NCI-H1048 (cell line): ENCODE data around the gene KIF18A.
"Not testable (repeated sequence)": the region's sequence is repeated elsewhere in the genome, so short reads cannot be mapped to it uniquely, and the experiment has no call there.

Source experiments
- DNase-seq: peaks from one replicate; lab custom pipeline; 2025; lab: John Stamatoyannopoulos, UW

Gene KIF18A

GRCh38 chr11:28107750-28108618, at the start of gene KIF18A, which contains the start of gene METTL15:
KIF18A (minus strand) TSS chr11:28108156; CDS start chr11:28097947, 10,209 bp downstream.
METTL15 (plus strand) TSS chr11:28108388; CDS start chr11:28113335, 4,947 bp downstream.
- DNase-seq: peak; percentile 90

- no peak for DNase-seq
Measured at GRCh38 chr11:28153586-28153985, 45.6 kb upstream of the KIF18A start.

- no peak for DNase-seq
Measured at GRCh38 chr11:28152743-28153142, 44.8 kb upstream of the KIF18A start.

GRCh38 chr11:28146123-28146751, 38.3 kb upstream of the KIF18A start:
- DNase-seq: no peak

GRCh38 chr11:28144808-28145207, 36.9 kb upstream of the KIF18A start:
- no peak for DNase-seq

- DNase-seq: no peak
Measured at GRCh38 chr11:28142724-28143123, 34.8 kb upstream of the KIF18A start.

GRCh38 chr11:28140689-28141455, 32.9 kb upstream of the KIF18A start:
- no peak for DNase-seq

GRCh38 chr11:28139841-28140415, 32.0 kb upstream of the KIF18A start:
- DNase-seq: no peak

GRCh38 chr11:28137832-28138231, 29.9 kb upstream of the KIF18A start:
- no peak for DNase-seq

- DNase-seq: no peak
Measured at GRCh38 chr11:28137366-28137765, 29.4 kb upstream of the KIF18A start.

GRCh38 chr11:28136157-28136556, 28.2 kb upstream of the KIF18A start:
- DNase-seq: not testable (repeated sequence)

GRCh38 chr11:28133146-28133545, 25.2 kb upstream of the KIF18A start:
- DNase-seq: no peak

- no peak for DNase-seq
Measured at GRCh38 chr11:28132548-28132947, 24.6 kb upstream of the KIF18A start.

- no peak for DNase-seq
Measured at GRCh38 chr11:28123151-28123581, 15.2 kb upstream of the KIF18A start.

- no peak for DNase-seq
Measured at GRCh38 chr11:28117712-28118111, 9.8 kb upstream of the KIF18A start.

- DNase-seq: no peak
Measured at GRCh38 chr11:28114731-28115130, 6.8 kb upstream of the KIF18A start.

GRCh38 chr11:28114116-28114515, 6.2 kb upstream of the KIF18A start:
- DNase-seq: no peak

GRCh38 chr11:28110821-28111200, 2.9 kb upstream of the KIF18A start:
- DNase-seq: no peak

GRCh38 chr11:28110108-28110820, 2.3 kb upstream of the KIF18A start:
- DNase-seq: no peak

GRCh38 chr11:28108958-28109357, 1.0 kb upstream of the KIF18A start:
- DNase-seq: no peak

GRCh38 chr11:28107191-28107749, 686 bp downstream of the KIF18A start:
- no peak for DNase-seq
